HepG2 (cell line): ENCODE measurements around the gene LIPT1. TPM values are rescaled to one million over a fixed set of nuclear protein-coding genes. Genes with fewer than 3 reads are reported as not detected.
A peak's percentile ranks its signal among the peaks of the same experiment; 100 is the strongest.

Source experiments
- ATAC-seq: fragments of 200-7000 bp; cut with Tn5 transposase; 3 replicates; pipeline ENCODE4 v1.9.1; 2020; ENCODE audit warnings: mild to moderate bottlenecking, moderate library complexity
- BruUV-seq: library from RNA; stranded (reverse); fragments of 400-500 nt; replicated peaks from 2 replicates; lab custom pipeline; 2021; lab: Mats Ljungman, UMichigan
- CTCF ChIA-PET: fragments of 300-600 bp; formaldehyde crosslinking; extraction: SDS; loops from one replicate; lab custom pipeline; 2021; ENCODE audit warnings: low total read pairs, inconsistent platforms, low intra/inter-chr PET ratio; lab: Yijun Ruan, JAX
- POLR2A ChIA-PET: fragments of 350-600 bp; sonication (Branson Sonifier 250); formaldehyde crosslinking; loops from one replicate; lab custom pipeline; 2020; ENCODE audit warnings: antibody characterized with exemption, inconsistent platforms; lab: Yijun Ruan, JAX
- DNase-seq: peaks from one replicate; pipeline ENCODE4 v3.0.0-alpha.2; 2015; ENCODE audit warnings: low spot score
- FAIRE-seq: peaks from 3 replicates; lab custom pipeline; 2011; peaks lifted over from hg19 to GRCh38; lab: Jason Lieb, UNC
- H2AFZ ChIP-seq: one replicate; pipeline ENCODE4 v1.6.1; 2011; ENCODE audit warnings: low read length, inconsistent platforms
- H3K27ac ChIP-seq: fragments of 300-600 bp; 3 replicates; pipeline ENCODE4 v1.8.0; 2011; ENCODE audit warnings: mixed run types, mild to moderate bottlenecking, mixed read lengths, low read length, inconsistent platforms; ENCODE audit not compliant: insufficient read depth; ENCODE audit errors: extremely low read length
- H3K27me3 ChIP-seq, 2 experiments: fragments of 200-600 bp in 1 of 2; 2 replicates in 1 of 2; 3 replicates in 1 of 2; pipeline versions ENCODE4 v1.6.0 to v1.8.0; 2011; ENCODE audit warnings: low read length in 2 of 2, mild to moderate bottlenecking in 2 of 2, moderate library complexity in 2 of 2, inconsistent platforms in 1 of 2; ENCODE audit not compliant: insufficient read depth in 2 of 2, control insufficient read depth in 1 of 2
- H3K36me3 ChIP-seq, 2 experiments: fragments of 200-600 bp in 1 of 2; replicated peaks in 1 of 2; 2 replicates in 1 of 2; 3 replicates in 1 of 2; pipeline versions ENCODE4 v1.5.1 to v1.8.0; 2011; ENCODE audit warnings: low read length in 2 of 2, inconsistent platforms in 1 of 2; ENCODE audit not compliant: insufficient read depth in 2 of 2, control insufficient read depth in 1 of 2
- H3K4me1 ChIP-seq: 2 replicates; pipeline ENCODE4 v1.5.1; 2012; ENCODE audit warnings: low read length, inconsistent platforms; ENCODE audit not compliant: insufficient read depth
- H3K4me2 ChIP-seq: 2 replicates; pipeline ENCODE4 v1.6.0; 2011; ENCODE audit warnings: low read depth, low read length, inconsistent platforms
- H3K4me3 ChIP-seq, 3 experiments: fragments of 200-600 bp in 1 of 3; sonication (generic), shearing (Covaris generic) in 1 of 3; replicated peaks in 1 of 3; 2 replicates each; pipeline ENCODE4 v1.5.1; 2011 to 2016; ENCODE audit warnings: low read length in 3 of 3, inconsistent platforms in 2 of 3, low read depth in 2 of 3, mild to moderate bottlenecking in 2 of 3, control low read depth in 1 of 3, mixed read lengths in 1 of 3; ENCODE audit not compliant: insufficient read depth in 1 of 3
- H3K79me2 ChIP-seq: one replicate; pipeline ENCODE4 v1.6.1; 2011; ENCODE audit warnings: low read length, inconsistent platforms; ENCODE audit not compliant: insufficient read depth
- H3K9ac ChIP-seq: 2 replicates; pipeline ENCODE4 v1.6.0; 2011; ENCODE audit warnings: mild to moderate bottlenecking, low read depth, low read length, inconsistent platforms; ENCODE audit not compliant: insufficient read depth
- H3K9me3 ChIP-seq: 2 replicates; pipeline ENCODE4 v1.5.1; 2012; ENCODE audit warnings: mild to moderate bottlenecking, low read length
- H4K20me1 ChIP-seq: 2 replicates; pipeline ENCODE4 v1.6.0; 2011; ENCODE audit warnings: inconsistent platforms, mild to moderate bottlenecking, low read length, moderate library complexity; ENCODE audit not compliant: insufficient read depth
- CEBPG ChIP-seq: IDR thresholded peaks from 2 replicates; pipeline ENCODE4 v1.6.1; 2016
- HNF4G ChIP-seq, 2 experiments: sonication (generic) in 1 of 2; formaldehyde crosslinking in 1 of 2; IDR thresholded peaks; 2 replicates each; pipeline versions ENCODE4 v1.4.0 to v1.6.1; 2011 to 2020; ENCODE audit warnings: borderline replicate concordance in 2 of 2, low read depth in 2 of 2, mild to moderate bottlenecking in 2 of 2, low read length in 1 of 2, missing genetic modification reagents in 1 of 2, moderate library complexity in 1 of 2
- KLF6 ChIP-seq: IDR thresholded peaks from 2 replicates; pipeline ENCODE4 v1.8.0; 2016; ENCODE audit warnings: missing biosample characterization, missing genetic modification reagents
- MAFF ChIP-seq: IDR thresholded peaks from 2 replicates; pipeline ENCODE4 v1.6.1; 2011; ENCODE audit warnings: low read depth, low read length, improper control_type of control experiment
- MAFK ChIP-seq, 2 experiments: IDR thresholded peaks in 1 of 2; conservative IDR thresholded peaks in 1 of 2; 2 replicates each; pipeline ENCODE4 v1.6.1; 2011; ENCODE audit warnings: improper control_type of control experiment in 2 of 2, low read length in 2 of 2
- NCOR1 ChIP-seq: fragments of 200-600 bp; sonication (generic); IDR thresholded peaks from 2 replicates; pipeline ENCODE4 v1.7.0; 2017; ENCODE audit warnings: antibody characterized with exemption, low read length, borderline replicate concordance
- SNAPC2 ChIP-seq: sonication (generic); formaldehyde crosslinking; IDR thresholded peaks from 2 replicates; pipeline ENCODE4 v1.8.1; 2022; ENCODE audit warnings: mild to moderate bottlenecking, missing genetic modification reagents
- TCF7 ChIP-seq: sonication (generic); IDR thresholded peaks from 2 replicates; pipeline ENCODE4 v1.6.1; 2016; ENCODE audit warnings: antibody characterized with exemption, low read depth
- WGBS: methylation state at CpG from one replicate; pipeline ENCODE4 v1.1.6; 2017; ENCODE audit warnings: low lambda C conversion rate; 5-methylcytosine and 5-hydroxymethylcytosine counted together
- in situ Hi-C: cut with HindIII; loops from 2 replicates; pipeline ENCODE4 v1.10.0; 2017; ENCODE audit warnings: low pct_unique_long_range_greater_than_20kb; ENCODE audit not compliant: extremely low pct_ligation_motif_present
- intact Hi-C: fragments of 100-400 bp; cut with micrococcal nuclease; formaldehyde crosslinking; loops from one replicate; pipeline ENCODE4 v1.10.0; 2022; ENCODE audit not compliant: unreplicated experiment
- polyA plus RNA-seq, 8 experiments: library from polyadenylated mRNA; depleted of rRNA in 3 of 8; stranded (reverse) in 7 of 8; unstranded in 1 of 8; fragments of >200 nt; fragmentation: Illumina TruSeq in 4 of 8; extraction: Trizol in 4 of 8; gene quantifications; 2 replicates each; pipeline versions ENCODE4 v1.2.1 to v1.2.3, GENCODE V29; 2011 to 2016; ENCODE audit warnings: low read depth in 4 of 8, missing spikeins in 1 of 8, mixed read lengths in 1 of 8; ENCODE audit not compliant: insufficient read depth in 1 of 8
- total RNA-seq, 5 experiments: library from RNA; depleted of rRNA; stranded (reverse); fragments of >200 nt; fragmentation: Illumina TruSeq; extraction: Trizol; gene quantifications; 2 replicates each; pipeline ENCODE4 v1.2.3, GENCODE V29; 2016; ENCODE audit warnings: low read depth in 1 of 5
- TF ChIP-seq, protein P1 (sequence below): IDR thresholded peaks from 2 replicates; pipeline ENCODE4 v1.6.1; 2016; ENCODE audit warnings: missing biosample characterization, missing genetic modification reagents, low read depth
- TF ChIP-seq, protein P2 (sequence below): sonication (generic); formaldehyde crosslinking; conservative IDR thresholded peaks from 2 replicates; pipeline ENCODE4 v1.4.0; 2020; ENCODE audit warnings: mild to moderate bottlenecking, missing genetic modification reagents, moderate library complexity

Gene LIPT1
- total and polyA plus RNA-seq, 2 of the 13 experiments (the other 11 are each of a cell fraction or from before 2014, with no cell fraction given) = 8.0 to 9.6 TPM

DNA sequence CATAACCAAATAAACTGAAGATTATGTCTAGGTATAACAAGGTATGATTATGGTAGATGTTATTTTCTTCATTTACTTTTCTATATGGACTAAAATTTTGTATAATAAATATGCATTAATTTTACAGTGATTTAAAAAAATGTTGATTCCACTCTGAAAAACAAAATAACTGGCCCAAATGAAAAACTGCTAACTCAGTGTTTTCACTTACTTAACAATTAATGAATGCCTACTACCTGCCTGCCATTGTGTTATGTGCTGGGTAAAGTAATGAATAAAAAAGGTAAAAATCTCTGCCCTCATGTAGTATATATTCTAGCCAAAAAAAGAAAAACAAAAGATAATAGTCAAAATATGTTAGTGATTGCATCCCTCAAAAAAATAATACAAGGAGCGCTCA is 42.8 kb upstream of the LIPT1 start:
- H3K4me2 ChIP-seq = peak overlapping the region; percentile 58; the same call in 1 of the 2 replicates
- intact Hi-C loops (no loop called here), in situ Hi-C loops (no loop called here)
- H3K36me3 ChIP-seq = no peaks in the 10 kb centered on the region
- 82% methylated on average over 1 of the region's 1 CpG for WGBS
- BruUV-seq = no TSS peak
- H3K27me3 ChIP-seq = no peaks in the 10 kb centered on the region
- DNase-seq (no peak), ATAC-seq (no peak), FAIRE-seq (no peak)
- TF ChIP-seq NCOR1 = no peak
- TF ChIP-seq MAFK (conservative IDR thresholded peaks at IDR 0.05 in 1 of 2, IDR thresholded peaks at IDR 0.05 in 1 of 2; ENCODE audit: low read length in 2 of 2) = peak; percentile 74 to 85; a peak in 3 of 4 replicates
- TF ChIP-seq MAFF = peak; percentile 78
- TF ChIP-seq SNAPC2 (CRISPR knock-in tag) = no peak
- no peak overlapping the region for H3K27ac ChIP-seq
- no peaks in the 10 kb centered on the region for H3K79me2 ChIP-seq
- no peak overlapping the region for H3K9ac ChIP-seq
- H2AFZ ChIP-seq = no peak overlapping the region
- CTCF ChIA-PET = no interaction called here
- H4K20me1 ChIP-seq = no peaks in the 10 kb centered on the region
- no peaks in the 10 kb centered on the region for H3K9me3 ChIP-seq
- H3K4me3 ChIP-seq = no peak overlapping the region
- POLR2A ChIA-PET = no interaction called here
- peaks cover 9% of the 10 kb centered on the region for H3K4me1 ChIP-seq

DNA sequence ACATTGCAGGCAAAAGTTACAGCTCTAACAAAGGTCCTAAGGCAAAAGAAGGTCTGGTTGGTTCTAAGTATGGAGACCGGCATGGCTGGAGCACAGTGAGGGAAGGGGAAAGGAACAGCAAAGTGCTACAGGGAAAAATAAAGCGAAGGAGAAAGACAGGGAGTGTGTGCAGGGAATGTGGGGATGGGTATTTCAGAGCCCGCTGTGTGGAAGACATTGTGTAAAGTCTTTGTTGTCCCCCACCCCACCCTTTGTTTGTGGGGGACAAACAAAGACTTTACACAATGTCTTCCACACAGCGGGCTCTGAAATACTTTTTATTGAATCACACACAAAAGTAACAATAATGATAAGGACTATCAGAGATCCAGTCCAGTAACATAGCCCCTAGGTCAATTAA is 42.1 kb upstream of the LIPT1 start:
- BruUV-seq = no TSS peak
- in situ Hi-C loops (no loop called here), intact Hi-C loops (no loop called here)
- ChIA-PET POLR2A (no interaction called here), CTCF (no interaction called here)
- no peaks in the 10 kb centered on the region for H3K9me3 ChIP-seq
- TF ChIP-seq, protein P1, sequence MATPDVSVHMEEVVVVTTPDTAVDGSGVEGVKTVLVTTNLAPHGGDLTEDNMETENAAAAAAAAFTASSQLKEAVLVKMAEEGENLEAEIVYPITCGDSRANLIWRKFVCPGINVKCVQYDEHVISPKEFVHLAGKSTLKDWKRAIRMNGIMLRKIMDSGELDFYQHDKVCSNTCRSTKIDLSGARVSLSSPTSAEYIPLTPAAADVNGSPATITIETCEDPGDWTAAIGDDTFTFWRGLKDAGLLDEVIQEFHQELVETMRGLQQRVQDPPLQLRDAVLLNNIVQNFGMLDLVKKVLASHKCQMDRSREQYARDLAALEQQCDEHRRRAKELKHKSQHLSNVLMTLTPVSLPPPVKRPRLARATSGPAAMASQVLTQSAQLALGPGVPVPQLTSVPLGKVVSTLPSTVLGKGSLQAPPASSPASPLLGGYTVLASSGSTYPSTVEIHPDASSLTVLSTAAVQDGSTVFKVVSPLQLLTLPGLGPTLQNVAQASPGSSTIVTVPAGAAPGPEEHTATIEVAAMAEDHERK (CRISPR knock-in tag) = no peak
- TF ChIP-seq CEBPG (CRISPR knock-in tag) (no peak), TCF7 (no peak), KLF6 (CRISPR knock-in tag) (no peak), HNF4G (IDR thresholded peaks at IDR 0.05; ENCODE audit: borderline replicate concordance, low read depth, low read length) (0 out of 2 replicates have a peak, but pooled peaks have one; percentile 10), HNF4G (CRISPR knock-in tag; IDR thresholded peaks at IDR 0.05; ENCODE audit: borderline replicate concordance, low read depth) (no peak)
- TF ChIP-seq, protein P2, sequence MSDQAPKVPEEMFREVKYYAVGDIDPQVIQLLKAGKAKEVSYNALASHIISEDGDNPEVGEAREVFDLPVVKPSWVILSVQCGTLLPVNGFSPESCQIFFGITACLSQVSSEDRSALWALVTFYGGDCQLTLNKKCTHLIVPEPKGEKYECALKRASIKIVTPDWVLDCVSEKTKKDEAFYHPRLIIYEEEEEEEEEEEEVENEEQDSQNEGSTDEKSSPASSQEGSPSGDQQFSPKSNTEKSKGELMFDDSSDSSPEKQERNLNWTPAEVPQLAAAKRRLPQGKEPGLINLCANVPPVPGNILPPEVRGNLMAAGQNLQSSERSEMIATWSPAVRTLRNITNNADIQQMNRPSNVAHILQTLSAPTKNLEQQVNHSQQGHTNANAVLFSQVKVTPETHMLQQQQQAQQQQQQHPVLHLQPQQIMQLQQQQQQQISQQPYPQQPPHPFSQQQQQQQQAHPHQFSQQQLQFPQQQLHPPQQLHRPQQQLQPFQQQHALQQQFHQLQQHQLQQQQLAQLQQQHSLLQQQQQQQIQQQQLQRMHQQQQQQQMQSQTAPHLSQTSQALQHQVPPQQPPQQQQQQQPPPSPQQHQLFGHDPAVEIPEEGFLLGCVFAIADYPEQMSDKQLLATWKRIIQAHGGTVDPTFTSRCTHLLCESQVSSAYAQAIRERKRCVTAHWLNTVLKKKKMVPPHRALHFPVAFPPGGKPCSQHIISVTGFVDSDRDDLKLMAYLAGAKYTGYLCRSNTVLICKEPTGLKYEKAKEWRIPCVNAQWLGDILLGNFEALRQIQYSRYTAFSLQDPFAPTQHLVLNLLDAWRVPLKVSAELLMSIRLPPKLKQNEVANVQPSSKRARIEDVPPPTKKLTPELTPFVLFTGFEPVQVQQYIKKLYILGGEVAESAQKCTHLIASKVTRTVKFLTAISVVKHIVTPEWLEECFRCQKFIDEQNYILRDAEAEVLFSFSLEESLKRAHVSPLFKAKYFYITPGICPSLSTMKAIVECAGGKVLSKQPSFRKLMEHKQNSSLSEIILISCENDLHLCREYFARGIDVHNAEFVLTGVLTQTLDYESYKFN (CRISPR knock-in tag) = peak; percentile 31; the same call in 1 of the 2 replicates
- ATAC-seq (peak; percentile 47; the same call in 2 of the 3 replicates), DNase-seq (no peak), FAIRE-seq (no peak)
- H3K4me1 ChIP-seq = peaks cover 9% of the 10 kb centered on the region
- H2AFZ ChIP-seq = peak overlapping the region; percentile 55
- H3K79me2 ChIP-seq = no peaks in the 10 kb centered on the region
- no peaks in the 10 kb centered on the region for H4K20me1 ChIP-seq
- H3K27ac ChIP-seq = no peak overlapping the region
- no peak overlapping the region; a peak in 1 of 6 replicates for H3K4me3 ChIP-seq
- H3K27me3 ChIP-seq = no peaks in the 10 kb centered on the region
- no peaks in the 10 kb centered on the region for H3K36me3 ChIP-seq
- 71% methylated on average over 4 of the region's 4 CpGs for WGBS
- peak overlapping the region; percentile 58 for H3K4me2 ChIP-seq
- H3K9ac ChIP-seq = no peak overlapping the region
